D721Med (cell line): ENCODE data around the gene CTNNBL1.

Source experiments
- DNase-seq: peaks from one replicate; pipeline ENCODE4 v3.0.0; 2011; ENCODE audit warnings: low spot score; ENCODE audit not compliant: insufficient read length
- FAIRE-seq: peaks from 2 replicates; lab custom pipeline; 2011; peaks lifted over from hg19 to GRCh38; lab: Jason Lieb, UNC
- TF ChIP-seq, protein P1 (sequence below): IDR thresholded peaks from 2 replicates; pipeline ENCODE4 v1.5.1; 2012; ENCODE audit warnings: mild to moderate bottlenecking, control low read depth; ENCODE audit not compliant: insufficient read depth; ENCODE audit errors: missing control alignments

CTNNBL1 gene

GRCh38 chr20:37872161-37872560 is 178.3 kb downstream of the CTNNBL1 start:
- no peak for FAIRE-seq
- TF ChIP-seq, protein P1, sequence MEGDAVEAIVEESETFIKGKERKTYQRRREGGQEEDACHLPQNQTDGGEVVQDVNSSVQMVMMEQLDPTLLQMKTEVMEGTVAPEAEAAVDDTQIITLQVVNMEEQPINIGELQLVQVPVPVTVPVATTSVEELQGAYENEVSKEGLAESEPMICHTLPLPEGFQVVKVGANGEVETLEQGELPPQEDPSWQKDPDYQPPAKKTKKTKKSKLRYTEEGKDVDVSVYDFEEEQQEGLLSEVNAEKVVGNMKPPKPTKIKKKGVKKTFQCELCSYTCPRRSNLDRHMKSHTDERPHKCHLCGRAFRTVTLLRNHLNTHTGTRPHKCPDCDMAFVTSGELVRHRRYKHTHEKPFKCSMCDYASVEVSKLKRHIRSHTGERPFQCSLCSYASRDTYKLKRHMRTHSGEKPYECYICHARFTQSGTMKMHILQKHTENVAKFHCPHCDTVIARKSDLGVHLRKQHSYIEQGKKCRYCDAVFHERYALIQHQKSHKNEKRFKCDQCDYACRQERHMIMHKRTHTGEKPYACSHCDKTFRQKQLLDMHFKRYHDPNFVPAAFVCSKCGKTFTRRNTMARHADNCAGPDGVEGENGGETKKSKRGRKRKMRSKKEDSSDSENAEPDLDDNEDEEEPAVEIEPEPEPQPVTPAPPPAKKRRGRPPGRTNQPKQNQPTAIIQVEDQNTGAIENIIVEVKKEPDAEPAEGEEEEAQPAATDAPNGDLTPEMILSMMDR: no peak
- no peak for DNase-seq

- FAIRE-seq (no peak), DNase-seq (no peak)
- TF ChIP-seq, protein P1: no peak
Measured at GRCh38 chr20:37873884-37874283, 180.1 kb downstream of the CTNNBL1 start.

GRCh38 chr20:37875460-37876175 is 181.8 kb downstream of the CTNNBL1 start:
- FAIRE-seq (no peak), DNase-seq (no peak)
- TF ChIP-seq, protein P1: no peak

GRCh38 chr20:37876863-37877262 is 183.0 kb downstream of the CTNNBL1 start:
- FAIRE-seq: no peak
- TF ChIP-seq, protein P1: no peak

GRCh38 chr20:37877832-37878772 is 184.3 kb downstream of the CTNNBL1 start:
- FAIRE-seq (no peak), DNase-seq (no peak)
- TF ChIP-seq, protein P1: no peak

More at GRCh38 chr20:37876863-37877262, 183.0 kb downstream of the CTNNBL1 start:
- DNase-seq: no peak

GRCh38 chr20:37878835-37879599 is 185.2 kb downstream of the CTNNBL1 start:
- TF ChIP-seq, protein P1: no peak
- DNase-seq (no peak), FAIRE-seq (no peak)
